Gastroesophageal sphincter (tissue), 4 donors: ENCODE data around the gene FGF14. TPM values are rescaled to one million over a fixed set of nuclear protein-coding genes. Genes with fewer than 3 reads are reported as not detected.

Experiments used
- ATAC-seq: fragments of 150-250 bp; one replicate; pipeline ENCODE4 v1.9.1; 2016; ENCODE audit warnings: mild to moderate bottlenecking, moderate library complexity
- H3K27ac ChIP-seq, 4 donors: fragments of 200-600 bp; sonication (generic) in 3 of 4; 1 replicate in 3 of 4; 2 replicates in 1 of 4; pipeline ENCODE4 v1.5.1; 2016 to 2019
- H3K27me3 ChIP-seq: fragments of 200-600 bp; sonication (generic); one replicate; pipeline ENCODE4 v1.5.1; 2019
- H3K36me3 ChIP-seq, 2 donors: fragments of 200-600 bp; sonication (generic); one replicate each; pipeline ENCODE4 v1.5.1; 2019; ENCODE audit warnings: control low read depth in 1 of 2
- H3K4me1 ChIP-seq, 3 donors: fragments of 200-600 bp; sonication (generic); 1 replicate in 2 of 3; 2 replicates in 1 of 3; pipeline ENCODE4 v1.5.1; 2016 to 2019; ENCODE audit warnings: control low read depth in 2 of 3
- H3K4me3 ChIP-seq, 2 donors: fragments of 200-600 bp; sonication (generic); one replicate each; pipeline ENCODE4 v1.5.1; 2019; ENCODE audit warnings: mild to moderate bottlenecking in 1 of 2, moderate library complexity in 1 of 2
- H3K9me3 ChIP-seq, 3 donors: fragments of 200-600 bp; sonication (generic); one replicate each; pipeline ENCODE4 v1.5.1; 2017 to 2019; ENCODE audit warnings: control low read depth in 2 of 3
- CTCF ChIP-seq, 4 experiments: fragments of 200-600 bp in 2 of 4; fragments of 450-650 bp in 2 of 4; sonication (generic) in 1 of 4; IDR thresholded peaks; one replicate each; pipeline ENCODE4 v1.5.1; 2017 to 2019; ENCODE audit warnings: antibody characterized with exemption in 4 of 4, mild to moderate bottlenecking in 2 of 4, moderate library complexity in 2 of 4
- EP300 ChIP-seq: sonication (generic); formaldehyde crosslinking; IDR thresholded peaks from one replicate; pipeline ENCODE4 v1.6.1; 2017; ENCODE audit warnings: antibody characterized with exemption, mild to moderate bottlenecking
- POLR2A ChIP-seq, 2 donors: fragments of 450-650 bp; IDR thresholded peaks; one replicate each; pipeline ENCODE4 v1.6.1; 2017; ENCODE audit warnings: antibody characterized with exemption in 2 of 2, mild to moderate bottlenecking in 2 of 2, moderate library complexity in 1 of 2
- POLR2AphosphoS5 ChIP-seq: sonication (generic); formaldehyde crosslinking; IDR thresholded peaks from one replicate; pipeline ENCODE4 v1.6.1; 2017; ENCODE audit warnings: antibody characterized with exemption
- WGBS, 2 donors: methylation state at CpG; one replicate each; pipeline ENCODE4 v1.1.5; 2018; ENCODE audit warnings: low coverage in 1 of 2; 5-methylcytosine and 5-hydroxymethylcytosine counted together
- total RNA-seq, 4 donors: library from RNA; depleted of rRNA; stranded (reverse); fragments of >200 nt; gene quantifications; one replicate each; pipeline ENCODE4 v1.1.0, GENCODE V29; 2016

Gene FGF14
- total RNA-seq, 4 donors from 2014 or later: 0.31 to 2.0 (median 0.95) TPM

- ATAC-seq: no peak
- 82 to 94% methylated on average over 3 of the region's 3 CpGs for WGBS, 2 donors
- no peak overlapping the region for H3K4me3 ChIP-seq
These were observed 687.7 kb downstream of the FGF14 start for GRCh38 chr13:101714195-101714594.

GRCh38 chr13:101712026-101712348 lies 689.9 kb downstream of the FGF14 start:
- no peak for TF ChIP-seq POLR2AphosphoS5
- no peak for TF ChIP-seq CTCF (IDR thresholded peaks at IDR 0.05)
- TF ChIP-seq EP300: no peak
- H3K27me3 ChIP-seq: no peaks in the 10 kb centered on the region
- H3K4me1 ChIP-seq: no peaks in the 10 kb centered on the region
- no peaks in the 10 kb centered on the region for H3K9me3 ChIP-seq
- H3K36me3 ChIP-seq: no peaks in the 10 kb centered on the region
- H3K4me3 ChIP-seq: no peak overlapping the region
- no peak overlapping the region for H3K27ac ChIP-seq
- WGBS, 2 donors: 76 to 100% methylated on average over 2 of the region's 2 CpGs
- peak; percentile 46 for ATAC-seq

More at GRCh38 chr13:101714195-101714594, 687.7 kb downstream of the FGF14 start:
- no peaks in the 10 kb centered on the region for H3K27me3 ChIP-seq
- no peak overlapping the region for H3K27ac ChIP-seq
- H3K36me3 ChIP-seq: no peaks in the 10 kb centered on the region
- no peaks in the 10 kb centered on the region for H3K9me3 ChIP-seq
- H3K4me1 ChIP-seq: no peaks in the 10 kb centered on the region
- TF ChIP-seq POLR2AphosphoS5 (no peak), POLR2A (IDR thresholded peaks at IDR 0.05) (no peak), CTCF (IDR thresholded peaks at IDR 0.05) (no peak), EP300 (no peak)

- H3K4me3 ChIP-seq: no peak overlapping the region
- 50 to 86% methylated on average over 1 to 2 of the region's 2 CpGs for WGBS, 2 donors
These were observed 690.4 kb downstream of the FGF14 start for GRCh38 chr13:101711307-101712025.

GRCh38 chr13:101709952-101710351 lies 691.9 kb downstream of the FGF14 start:
- WGBS, 2 donors: 79 to 83% methylated on average over 3 of the region's 6 CpGs
- Histone ChIP-seq H3K9me3 (no peaks in the 10 kb centered on the region), H3K27ac (no peak overlapping the region), H3K4me3 (no peak overlapping the region), H3K4me1 (no peaks in the 10 kb centered on the region), H3K27me3 (no peaks in the 10 kb centered on the region), H3K36me3 (no peaks in the 10 kb centered on the region)
- TF ChIP-seq EP300 (no peak), POLR2AphosphoS5 (no peak), CTCF (IDR thresholded peaks at IDR 0.05) (no peak), POLR2A (IDR thresholded peaks at IDR 0.05) (no peak)
- ATAC-seq: no peak

More at GRCh38 chr13:101711307-101712025, 690.4 kb downstream of the FGF14 start:
- Histone ChIP-seq H3K27me3 (no peaks in the 10 kb centered on the region), H3K36me3 (no peaks in the 10 kb centered on the region), H3K4me1 (no peaks in the 10 kb centered on the region), H3K9me3 (no peaks in the 10 kb centered on the region), H3K27ac (no peak overlapping the region)
- ATAC-seq: no peak
- TF ChIP-seq POLR2AphosphoS5: no peak
- TF ChIP-seq EP300: no peak
- no peak for TF ChIP-seq CTCF (IDR thresholded peaks at IDR 0.05)
- no peak for TF ChIP-seq POLR2A (IDR thresholded peaks at IDR 0.05)

GRCh38 chr13:101708115-101708514 lies 693.7 kb downstream of the FGF14 start:
- no peaks in the 10 kb centered on the region for H3K27me3 ChIP-seq
- no peaks in the 10 kb centered on the region for H3K36me3 ChIP-seq
- TF ChIP-seq POLR2AphosphoS5 (no peak), EP300 (no peak), CTCF (IDR thresholded peaks at IDR 0.05) (no peak), POLR2A (IDR thresholded peaks at IDR 0.05) (no peak)
- no peak overlapping the region for H3K27ac ChIP-seq
- H3K4me1 ChIP-seq: no peaks in the 10 kb centered on the region
- 70% methylated on average over 1 of the region's 1 CpG; no CpG with 5 or more reads in 1 of the 2 donors for WGBS, 2 donors
- no peak for ATAC-seq
- H3K9me3 ChIP-seq: no peaks in the 10 kb centered on the region
- H3K4me3 ChIP-seq: no peak overlapping the region
